Activated T-cell treated with anti-CD3 and anti-CD28 coated beads for 48 hours (primary cell): ENCODE results near the gene DDX55.

Experiments
- DNase-seq: peaks from one replicate; pipeline ENCODE4 v3.0.0-alpha.2; 2020; ENCODE audit warnings: low read depth

The DDX55 gene

GRCh38 chr12:123614110-123614509 lies 12.2 kb downstream of the DDX55 start:
- DNase-seq: no peak

- DNase-seq: no peak
Observed at GRCh38 chr12:123614531-123614930, 12.6 kb downstream of the DDX55 start.

- no peak for DNase-seq
Observed at GRCh38 chr12:123617144-123617543, 15.2 kb downstream of the DDX55 start.

GRCh38 chr12:123617580-123617979 lies 15.7 kb downstream of the DDX55 start:
- no peak for DNase-seq

GRCh38 chr12:123621101-123621500 lies 19.2 kb downstream of the DDX55 start:
- no peak for DNase-seq

- DNase-seq: no peak
Observed at GRCh38 chr12:123621619-123622530, 20.0 kb downstream of the DDX55 start.

GRCh38 chr12:123633379-123634141 lies 31.7 kb downstream of the DDX55 start, which contains the start of the genes EIF2B1 and GTF2H3:
EIF2B1 (minus strand) TSS chr12:123633686; CDS start chr12:123633557, 129 bp downstream.
GTF2H3 (plus strand) TSS chr12:123633829; CDS start chr12:123633860, 31 bp downstream.
- DNase-seq: peak; percentile 96

GRCh38 chr12:123634142-123634561 lies 32.3 kb downstream of the DDX55 start:
- DNase-seq: no peak

- DNase-seq: no peak
Observed at GRCh38 chr12:123643911-123644310, 42.0 kb downstream of the DDX55 start.

- no peak for DNase-seq
Observed at GRCh38 chr12:123645380-123645779, 43.5 kb downstream of the DDX55 start.

- no peak for DNase-seq
Observed at GRCh38 chr12:123645878-123646277, 44.0 kb downstream of the DDX55 start.

- DNase-seq: no peak
Observed at GRCh38 chr12:123648401-123648800, 46.5 kb downstream of the DDX55 start.

- no peak for DNase-seq
Observed at GRCh38 chr12:123654129-123654701, 52.3 kb downstream of the DDX55 start.

- DNase-seq: no peak
Observed at GRCh38 chr12:123655420-123655819, 53.5 kb downstream of the DDX55 start.

GRCh38 chr12:123656392-123656791 lies 54.5 kb downstream of the DDX55 start:
- no peak for DNase-seq

GRCh38 chr12:123657211-123657610 lies 55.3 kb downstream of the DDX55 start:
- DNase-seq: no peak

GRCh38 chr12:123659996-123660727 lies 58.3 kb downstream of the DDX55 start:
- no peak for DNase-seq

GRCh38 chr12:123667771-123668170 lies 65.9 kb downstream of the DDX55 start:
- no peak for DNase-seq
